HG02973 (cell line): ENCODE measurements around the gene CDCA5.

Experiments
- ATAC-seq: cut with Tn5 transposase; IDR thresholded peaks from one replicate; pipeline ENCODE4 v1.9.1; 2021; ENCODE audit warnings: moderate library complexity; ENCODE audit not compliant: unreplicated experiment

Gene CDCA5

DNA sequence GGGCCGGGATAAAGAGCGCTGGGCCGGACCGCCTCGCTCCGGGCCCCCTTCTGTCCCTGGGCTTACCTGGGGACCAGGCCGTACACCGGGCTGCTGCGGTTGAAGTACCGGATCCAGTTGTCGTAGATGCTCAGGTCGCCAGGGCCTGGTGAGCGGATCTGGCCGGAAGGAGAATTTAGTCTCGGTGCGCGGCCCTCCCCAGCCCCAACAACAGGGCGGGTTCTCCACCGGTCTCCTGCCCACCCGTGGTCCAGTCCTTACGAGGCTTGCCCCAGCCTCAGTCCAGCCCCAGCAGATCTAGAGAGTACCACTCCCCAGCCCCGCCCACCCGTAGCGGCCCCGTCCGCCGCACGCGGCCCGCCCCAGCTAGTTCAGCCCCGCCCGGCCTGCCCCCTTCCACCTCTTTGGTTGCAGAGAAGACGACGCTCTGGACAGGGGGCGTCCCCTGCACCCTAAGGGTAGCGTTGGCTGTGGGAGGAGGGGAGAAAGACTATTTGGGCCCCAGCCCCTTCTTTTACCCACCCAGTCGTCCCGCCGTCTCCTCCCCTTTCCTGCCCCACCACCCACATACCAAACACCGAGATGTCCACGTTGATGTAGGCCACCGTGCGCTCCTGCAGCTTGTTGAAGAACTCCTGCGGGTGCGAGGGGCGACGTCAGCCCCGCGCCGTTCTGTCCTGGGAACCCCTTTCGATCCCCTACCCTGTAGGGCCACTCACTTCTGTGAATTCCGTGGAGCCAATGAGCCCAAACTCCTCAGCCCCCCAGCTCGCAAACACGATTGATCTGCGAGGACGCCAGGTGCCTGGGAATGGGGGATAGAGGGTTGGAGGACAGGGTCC, 36.0 kb downstream of the CDCA5 start:
- ATAC-seq = no peak

DNA sequence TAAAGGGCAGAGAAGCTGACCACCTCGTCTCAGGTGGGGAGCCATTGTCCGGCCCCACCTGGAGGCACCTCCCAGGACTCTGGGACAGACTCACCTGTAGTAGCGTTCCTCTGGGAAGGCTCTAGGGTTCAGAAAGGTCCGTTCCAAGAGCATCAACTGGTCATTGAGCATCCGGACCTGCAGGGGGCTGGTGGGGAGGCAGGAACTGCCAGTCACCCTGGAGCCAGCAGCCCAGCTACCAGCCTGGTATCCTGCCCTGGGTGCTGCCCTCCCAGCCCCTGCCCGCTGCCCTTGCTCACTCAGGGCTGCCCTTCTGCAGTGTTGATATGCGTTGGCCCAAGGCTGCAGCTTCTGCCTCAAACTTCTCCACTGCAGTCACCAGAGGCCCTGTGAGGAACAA, 38.1 kb downstream of the CDCA5 start:
- no peak for ATAC-seq

DNA sequence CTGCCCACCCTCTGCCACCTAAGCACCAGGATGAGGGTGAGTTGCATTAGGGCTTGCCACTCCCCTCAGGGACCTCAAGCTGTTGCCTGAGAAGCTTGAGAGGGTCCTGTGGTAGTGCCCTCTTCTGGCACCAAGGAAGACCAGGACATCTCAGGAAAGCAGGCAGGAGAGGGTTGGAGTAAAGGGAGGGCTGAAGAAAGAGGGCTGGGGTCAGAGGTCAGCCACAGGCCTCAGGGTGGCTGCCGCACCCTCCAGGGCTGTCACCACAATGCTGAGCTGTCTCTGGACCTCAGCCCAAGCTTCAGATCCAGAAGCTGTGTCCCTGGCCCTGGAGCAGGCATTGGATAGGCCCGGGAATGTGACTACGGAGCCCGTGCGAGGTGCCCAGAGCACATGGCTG, 38.8 kb downstream of the CDCA5 start:
- ATAC-seq = no peak

DNA sequence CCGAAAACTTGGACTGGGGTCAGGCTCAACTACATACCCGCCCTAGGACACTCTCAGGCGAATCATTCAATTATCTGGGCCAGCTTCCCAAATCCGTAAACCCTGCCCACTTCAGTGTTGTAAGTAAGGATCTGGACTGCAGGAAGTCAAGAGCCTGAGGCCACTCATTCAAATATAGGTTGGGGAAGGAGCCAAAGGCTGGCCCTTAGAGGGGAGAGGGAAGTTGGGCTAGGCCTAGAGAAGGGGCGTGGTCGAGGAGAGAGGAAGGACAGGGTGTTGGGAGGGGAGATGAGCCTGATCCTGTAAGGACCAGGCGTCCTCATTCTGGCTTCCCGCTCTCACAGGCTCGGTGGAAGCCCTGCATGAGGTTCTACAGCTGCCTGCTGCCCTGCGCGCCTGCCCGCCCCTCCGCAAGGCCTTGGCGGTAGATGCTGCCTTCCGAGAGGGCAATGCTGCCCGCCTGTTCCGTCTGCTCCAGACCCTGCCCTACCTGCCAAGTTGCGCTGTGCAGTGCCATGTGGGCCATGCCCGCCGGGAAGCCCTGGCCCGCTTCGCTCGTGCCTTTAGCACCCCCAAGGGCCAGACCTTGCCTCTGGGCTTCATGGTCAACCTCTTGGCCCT, 39.8 kb downstream of the CDCA5 start:
- ATAC-seq = no peak

DNA sequence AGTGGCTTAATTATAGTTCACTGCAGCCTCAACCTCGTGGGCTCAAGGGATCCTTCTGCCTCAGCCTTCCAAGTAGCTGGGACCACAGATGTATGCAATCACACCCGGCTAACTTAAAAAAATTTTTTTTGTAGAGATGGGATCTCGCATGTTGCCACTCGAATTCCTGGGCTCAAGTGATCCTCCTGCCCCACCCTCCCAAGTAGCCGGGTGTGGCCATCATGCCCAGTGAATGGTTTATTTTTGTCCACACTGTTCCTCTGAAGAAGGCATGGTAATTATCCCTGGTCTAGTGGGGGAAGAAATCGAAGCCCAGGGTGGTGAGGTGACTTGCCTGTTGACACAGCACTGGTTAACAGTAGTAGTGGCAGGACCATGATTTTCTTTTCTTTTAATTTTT, 40.9 kb downstream of the CDCA5 start:
- no peak for ATAC-seq

DNA sequence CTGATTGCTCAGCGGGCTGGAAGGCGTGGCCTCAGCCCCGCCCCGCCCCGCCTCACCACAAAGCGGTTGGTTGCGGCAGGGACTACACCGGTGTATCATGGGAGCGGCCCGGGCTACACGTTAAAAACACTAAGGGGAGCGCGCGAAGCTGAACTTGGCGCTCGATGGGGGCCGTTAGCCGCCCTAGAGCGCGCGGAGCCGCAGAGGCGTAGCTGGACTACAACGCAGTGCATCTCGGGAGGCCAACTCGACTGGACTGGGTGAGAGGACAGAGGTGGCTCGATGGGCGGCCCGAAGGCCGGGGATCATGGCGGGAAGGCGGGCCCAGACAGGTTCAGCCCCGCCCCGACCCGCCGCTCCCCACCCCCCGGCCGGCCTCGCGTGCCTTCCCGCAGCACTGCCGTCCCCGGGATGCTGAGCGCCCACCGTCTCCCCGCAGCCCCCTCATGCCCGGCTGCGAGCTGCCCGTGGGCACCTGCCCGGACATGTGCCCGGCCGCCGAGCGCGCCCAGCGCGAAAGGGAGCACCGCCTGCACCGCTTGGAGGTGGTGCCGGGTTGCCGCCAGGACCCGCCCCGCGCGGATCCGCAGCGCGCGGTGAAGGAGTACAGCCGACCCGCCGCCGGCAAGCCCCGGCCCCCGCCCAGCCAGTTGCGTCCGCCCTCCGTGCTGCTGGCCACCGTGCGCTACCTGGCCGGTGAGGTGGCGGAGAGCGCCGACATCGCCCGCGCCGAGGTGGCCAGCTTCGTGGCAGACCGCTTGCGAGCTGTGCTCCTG, 42.8 kb downstream of the CDCA5 start, which contains the start of gene SAC3D1:
TSS of gene SAC3D1 (plus strand) at position 364 of the 776 bp plus-strand sequence. CDS start at position 447, 83 bp downstream.
- peak; percentile 86 for ATAC-seq

DNA sequence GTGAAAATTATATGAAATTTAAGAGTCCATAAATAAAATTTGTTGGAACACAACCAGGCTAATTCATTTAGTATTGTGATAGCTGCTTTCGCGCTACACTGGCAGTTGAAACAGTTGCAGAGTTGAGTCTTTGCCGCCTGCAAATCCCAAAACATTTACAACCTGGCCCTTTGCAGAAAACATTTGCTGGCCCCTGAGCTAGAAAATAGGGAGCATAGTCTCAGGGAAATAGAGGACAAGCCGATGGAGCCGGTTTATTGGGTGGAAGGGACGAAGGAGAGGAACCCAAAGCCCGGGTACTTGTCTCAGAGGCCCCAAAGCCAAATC, 43.4 kb downstream of the CDCA5 start:
- no peak for ATAC-seq

DNA sequence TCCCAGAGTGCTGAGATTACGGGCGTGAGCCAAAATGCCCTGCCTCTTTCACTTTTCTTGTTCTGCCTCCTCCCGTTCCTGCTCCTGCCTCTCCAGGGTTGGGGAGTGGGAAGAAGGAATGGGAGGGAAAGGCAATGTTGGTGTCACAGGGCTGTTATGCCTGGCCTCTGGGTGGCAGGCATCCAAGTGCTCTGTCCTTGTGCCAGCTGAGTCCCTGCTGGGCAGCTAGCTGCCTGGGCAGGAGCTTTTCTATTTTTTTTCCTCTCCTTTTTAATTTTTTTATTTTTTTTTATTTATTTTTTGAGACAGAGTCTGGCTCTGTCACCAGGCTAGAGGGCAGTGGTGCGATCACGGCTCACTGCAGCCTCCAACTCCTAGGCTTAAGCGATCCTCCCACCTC, 46.9 kb downstream of the CDCA5 start:
- no peak for ATAC-seq

DNA sequence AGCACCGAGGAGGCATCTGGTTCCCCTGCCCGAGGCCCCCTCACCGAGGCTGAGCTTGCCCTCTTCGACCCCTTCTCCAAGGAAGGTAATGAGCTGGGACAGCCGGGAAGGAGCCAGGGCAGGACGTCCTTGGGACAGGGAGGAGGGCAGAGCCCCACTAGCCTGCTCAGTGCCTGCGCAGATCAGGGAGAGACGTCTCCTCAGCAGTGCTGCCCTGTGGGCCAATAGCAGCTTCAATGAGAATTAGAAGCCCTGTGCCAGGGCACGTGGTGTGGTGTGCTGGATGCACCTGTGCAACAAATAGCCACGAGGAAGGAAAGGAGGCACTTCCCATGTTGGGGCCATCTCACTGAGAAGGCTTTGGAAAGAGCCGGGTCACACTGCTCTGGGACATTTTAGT, 48.3 kb downstream of the CDCA5 start:
- no peak for ATAC-seq

DNA sequence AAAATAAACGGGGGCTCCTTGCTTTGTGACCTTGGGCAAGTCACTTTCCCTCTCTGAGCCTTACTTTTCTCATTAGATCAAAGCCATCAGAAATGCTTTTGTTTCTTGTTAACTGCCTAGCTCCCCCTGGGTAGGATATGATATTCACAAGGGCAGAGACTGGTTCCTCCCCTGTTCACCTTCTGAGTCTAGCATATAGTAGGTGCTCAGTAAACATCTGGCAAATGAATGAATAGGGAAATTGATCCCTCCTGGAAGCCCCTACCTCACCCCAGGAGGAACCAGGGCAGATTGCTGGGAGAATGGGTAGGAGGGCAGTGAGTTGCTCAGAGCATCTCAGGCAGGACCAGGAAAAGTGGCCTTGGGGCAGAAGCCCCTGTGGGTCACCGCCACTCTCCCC, 49.4 kb downstream of the CDCA5 start:
- no peak for ATAC-seq

DNA sequence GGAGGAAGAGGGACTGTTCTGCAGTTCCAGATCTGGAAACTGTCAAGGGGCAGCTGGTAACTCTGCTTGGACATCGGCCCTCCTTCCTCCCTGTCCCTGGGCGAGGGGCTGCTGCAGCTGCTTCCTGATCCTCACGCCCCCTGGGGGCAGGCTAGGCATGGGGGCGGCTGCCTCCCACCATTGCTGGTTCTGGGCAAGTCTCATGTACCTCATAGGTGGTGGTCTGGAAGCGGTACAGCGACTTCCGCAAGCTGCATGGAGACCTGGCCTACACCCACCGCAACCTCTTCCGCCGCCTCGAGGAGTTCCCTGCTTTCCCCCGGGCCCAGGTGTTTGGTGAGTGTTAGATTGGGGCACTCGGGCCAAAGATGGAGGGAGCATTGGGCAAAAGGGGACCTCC, 51.6 kb downstream of the CDCA5 start:
- ATAC-seq = no peak
